GM21390 (cell line): Measurements from ENCODE around the gene TRPC3.
A peak's percentile ranks its signal among the peaks of the same experiment; 100 is the strongest.

Source experiments
- ATAC-seq: cut with Tn5 transposase; IDR thresholded peaks from one replicate; pipeline ENCODE4 v1.9.1; 2021; ENCODE audit not compliant: unreplicated experiment

TRPC3 gene

DNA sequence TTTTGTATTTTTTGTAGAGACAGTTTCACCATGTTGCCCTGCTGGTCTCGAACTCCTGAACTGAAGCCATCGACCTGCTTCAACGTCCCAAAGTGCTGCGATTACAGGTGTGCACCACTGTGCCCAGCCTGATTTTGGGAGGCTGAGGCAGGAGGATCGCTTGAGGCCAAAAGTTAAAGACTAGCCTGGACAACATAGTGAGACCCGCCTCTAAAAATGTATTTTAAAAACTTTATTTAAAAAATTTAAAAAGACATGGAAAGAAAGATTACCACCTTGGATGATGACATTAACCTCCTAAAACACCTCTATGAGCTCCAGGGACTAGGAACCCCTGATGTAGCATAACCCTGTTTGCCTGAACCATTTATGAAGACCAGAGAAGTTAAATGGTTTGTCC, 75.8 kb downstream of the TRPC3 start:
- no peak for ATAC-seq

GRCh38 chr4:121875652-121876051, 76.2 kb downstream of the TRPC3 start:
- ATAC-seq, result no peak

DNA sequence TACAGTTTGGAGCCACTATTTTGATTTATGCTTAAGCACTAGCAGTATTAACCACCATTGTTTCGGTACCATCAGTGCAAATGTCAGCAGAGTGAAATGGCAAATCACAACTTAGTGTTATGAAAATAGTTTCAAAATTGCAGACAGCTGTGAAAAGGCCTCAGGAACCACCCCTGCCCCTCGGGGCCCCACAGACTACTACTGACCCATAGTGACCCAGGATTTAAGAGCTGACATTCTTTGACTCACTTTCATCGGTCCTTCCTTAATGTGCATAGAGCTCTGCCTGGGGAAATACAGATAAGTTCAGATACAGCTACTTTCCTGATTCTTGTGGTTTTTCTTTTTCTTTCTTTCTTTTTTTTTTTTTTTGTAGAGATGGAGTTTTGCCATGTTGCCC, 78.3 kb downstream of the TRPC3 start:
- ATAC-seq, result peak; percentile 21

DNA sequence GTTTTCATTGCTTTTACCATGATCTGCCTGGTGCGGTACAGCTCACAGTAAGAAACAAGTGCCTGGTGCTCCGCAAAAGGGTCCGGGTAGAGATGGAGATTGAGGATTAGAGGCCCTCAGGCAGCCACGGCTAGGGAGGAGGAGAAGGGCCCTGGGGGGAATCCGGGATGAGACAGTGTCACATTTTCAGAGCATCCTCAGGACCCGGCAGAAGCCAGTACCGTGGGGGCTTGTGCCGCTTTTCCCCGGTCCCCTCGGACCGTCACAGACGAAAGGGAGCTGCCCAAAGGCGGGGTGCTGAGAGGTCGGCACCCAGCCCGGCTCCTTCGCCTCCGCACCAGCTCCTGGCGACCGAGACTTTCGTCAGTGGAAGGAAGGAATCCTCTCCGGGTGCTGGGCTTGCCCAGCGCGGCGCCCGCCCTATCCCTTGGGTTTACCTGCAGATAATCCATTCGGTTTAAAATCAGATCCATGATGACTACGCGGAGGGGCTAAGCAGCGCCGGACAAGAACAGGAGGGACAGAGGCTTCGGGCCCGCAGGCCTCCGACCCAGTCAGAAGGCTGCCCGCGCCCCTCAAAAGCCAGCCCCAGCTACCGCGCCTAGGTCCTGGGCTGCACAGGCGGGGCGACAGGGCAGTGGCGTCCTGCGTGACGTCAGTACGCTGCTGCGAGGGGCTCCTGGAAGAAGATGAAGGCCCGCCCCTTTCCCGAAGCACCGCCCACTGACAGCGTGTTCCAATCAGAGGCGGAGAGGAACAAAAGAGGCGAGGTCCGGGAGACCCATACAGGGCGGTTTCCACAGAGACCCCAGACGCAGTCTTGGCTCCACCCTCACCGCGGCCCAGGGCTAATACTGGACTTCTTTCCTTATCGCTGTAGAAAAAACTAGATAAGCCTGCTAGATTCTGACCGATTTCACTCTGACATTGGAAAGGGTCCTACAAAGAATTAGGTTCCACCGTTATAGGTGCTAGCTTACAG, 81.7 kb downstream of the TRPC3 start, which contains the start of gene BBS7:
Gene BBS7 (minus strand): TSS at position 634 of the 982 bp plus-strand sequence. CDS start 161 bp downstream, at position 473.
- ATAC-seq, result peak; percentile 99

- no peak for ATAC-seq
Observed at GRCh38 chr4:121863799-121864198, 88.1 kb downstream of the TRPC3 start.

GRCh38 chr4:121861426-121861825, 90.4 kb downstream of the TRPC3 start:
- ATAC-seq, result no peak

GRCh38 chr4:121860121-121860520, 91.7 kb downstream of the TRPC3 start:
- ATAC-seq, result no peak

GRCh38 chr4:121851354-121851753, 100.5 kb downstream of the TRPC3 start:
- no peak for ATAC-seq

GRCh38 chr4:121846662-121847061, 105.2 kb downstream of the TRPC3 start:
- no peak for ATAC-seq

DNA sequence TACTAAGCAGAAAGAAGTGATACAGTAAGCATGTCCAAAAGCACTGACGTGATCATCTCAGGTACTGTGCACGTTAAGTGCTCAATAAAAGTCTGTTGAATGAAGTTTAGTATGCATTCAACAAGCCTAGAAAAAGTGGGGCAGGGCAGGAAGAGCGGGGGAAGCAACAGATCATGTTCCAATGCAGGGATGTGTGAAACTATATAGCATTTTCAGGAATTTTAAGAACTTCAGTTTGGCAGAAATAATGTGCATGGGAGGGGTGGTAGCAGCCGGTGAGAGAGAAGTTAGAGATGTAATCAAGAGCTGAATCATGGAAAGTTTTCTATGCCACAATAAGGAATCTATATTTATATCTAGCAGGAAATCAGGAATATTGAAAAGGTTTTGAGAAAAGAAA, 109.0 kb downstream of the TRPC3 start:
- no peak for ATAC-seq

DNA sequence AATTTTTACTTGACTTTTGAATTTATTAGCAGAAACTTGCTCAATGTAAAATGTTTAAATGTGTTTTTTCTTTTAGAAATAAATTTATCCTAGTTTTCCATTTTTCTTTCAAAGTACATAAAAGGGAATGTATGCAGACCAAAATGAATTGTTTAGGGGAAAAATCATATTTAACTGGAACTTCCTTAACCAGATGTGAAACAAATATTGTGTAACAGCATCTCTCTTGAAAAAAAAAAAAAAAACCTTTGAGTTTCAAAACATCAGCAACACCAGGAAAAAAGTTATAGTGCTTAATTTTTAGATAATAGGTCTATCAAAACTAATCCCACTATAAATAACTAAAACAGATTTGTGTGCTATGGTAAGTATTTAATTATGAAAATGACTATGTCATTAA, 113.7 kb downstream of the TRPC3 start:
- ATAC-seq, result no peak

GRCh38 chr4:121829511-121829910, 122.3 kb downstream of the TRPC3 start:
- no peak for ATAC-seq
